Left ventricle myocardium inferior (tissue), 1 donor: ENCODE results near the gene MEF2D. TPM values are rescaled to one million over a fixed set of nuclear protein-coding genes. Genes with fewer than 3 reads are reported as not detected.

Experiments used
- DNase-seq: peaks from one replicate; pipeline ENCODE4 v3.0.0-alpha.2; 2020
- H3K27ac ChIP-seq: fragments of 200-600 bp; replicated peaks from 2 replicates; pipeline ENCODE4 v1.8.0; 2021
- H3K27me3 ChIP-seq: fragments of 200-600 bp; 2 replicates; pipeline ENCODE4 v1.8.0; 2021; ENCODE audit warnings: low read depth
- H3K36me3 ChIP-seq: fragments of 200-600 bp; 2 replicates; pipeline ENCODE4 v1.8.0; 2021
- H3K4me1 ChIP-seq: fragments of 200-600 bp; 2 replicates; pipeline ENCODE4 v1.8.0; 2021
- H3K4me3 ChIP-seq: fragments of 200-600 bp; 2 replicates; pipeline ENCODE4 v1.8.0; 2021; ENCODE audit warnings: mild to moderate bottlenecking, moderate library complexity
- H3K9me3 ChIP-seq: fragments of 200-600 bp; replicated peaks from 2 replicates; pipeline ENCODE4 v1.8.0; 2021
- CTCF ChIP-seq: fragments of 200-600 bp; IDR thresholded peaks from 2 replicates; pipeline ENCODE4 v1.8.0; 2021; ENCODE audit warnings: antibody characterized with exemption, mild to moderate bottlenecking, borderline replicate concordance
- intact Hi-C: fragments of 100-400 bp; cut with micrococcal nuclease; formaldehyde crosslinking; loops from one replicate; pipeline ENCODE4 v1.11.0; 2022
- total RNA-seq: library from RNA; stranded (reverse); fragmentation: NEBNext Ultra II Directional; extraction: Animal tissue kit (Norgen Biotek cat#: 25700); gene quantifications from one replicate; pipeline ENCODE4 v1.2.1, GENCODE V29; 2021
- donor health status: DM: no; HTN: yes; CAD: no; lungs with severe emphysema.

Gene MEF2D
- total RNA-seq, 1 donor from 2014 or later: 96.8 TPM

DNA sequence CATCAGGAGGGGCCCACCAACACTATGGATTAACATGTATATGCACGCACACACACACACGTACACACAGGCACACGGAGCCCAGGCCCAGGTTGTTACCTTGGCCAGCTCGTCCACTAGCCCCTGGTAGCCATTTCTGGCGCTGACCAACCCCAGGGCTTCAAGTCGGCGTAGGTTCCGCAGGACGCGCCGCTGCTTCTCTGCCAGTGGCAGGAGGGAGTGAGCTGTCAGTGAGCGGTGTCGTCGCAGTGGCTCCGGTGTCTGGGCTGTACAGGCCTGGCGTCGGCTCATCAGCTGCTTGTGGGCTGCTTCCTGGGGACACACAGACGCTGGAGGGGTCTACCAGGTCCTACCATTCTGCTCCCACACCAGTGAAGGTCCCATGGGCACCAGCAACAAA lies 29.4 kb upstream of the MEF2D start:
- intact Hi-C loops: no loop called here

DNA sequence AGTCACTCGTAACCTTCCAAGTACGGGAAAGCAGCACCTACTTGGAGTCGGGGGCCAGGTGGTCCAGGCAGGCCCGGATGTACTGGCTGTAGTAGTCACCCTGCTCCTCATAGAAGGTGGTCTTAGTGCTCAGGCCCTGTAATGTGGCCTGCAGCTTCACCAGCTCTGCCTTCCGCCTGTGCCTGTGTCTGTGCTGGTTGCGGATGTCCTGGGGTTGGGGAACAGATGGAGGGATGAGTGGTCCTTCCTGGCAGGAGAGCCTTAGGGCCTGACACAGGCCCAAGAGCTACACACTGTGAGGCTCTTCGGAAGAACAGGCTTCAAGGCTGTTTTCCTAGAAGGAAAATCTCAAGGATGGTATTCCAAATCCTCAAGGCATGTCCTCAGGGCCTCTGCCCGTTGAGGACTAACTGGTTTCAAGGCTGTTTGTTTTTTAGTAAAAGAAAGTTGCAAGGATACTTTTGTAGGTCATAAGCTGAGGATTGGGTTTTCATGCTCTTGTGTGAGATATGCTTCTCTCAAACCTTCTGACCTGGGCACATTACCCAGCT lies 28.4 kb upstream of the MEF2D start:
- TF ChIP-seq CTCF: no peak
- intact Hi-C loops: no loop called here

More for the DNA sequence above, 29.4 kb upstream of the MEF2D start:
- H3K4me1 ChIP-seq: peaks cover 10% of the 10 kb centered on the region
- no peak overlapping the region for H3K27ac ChIP-seq
- H3K36me3 ChIP-seq: no peaks in the 10 kb centered on the region
- H3K9me3 ChIP-seq: no peaks in the 10 kb centered on the region
- no peak for DNase-seq
- no peak for TF ChIP-seq CTCF
- no peaks in the 10 kb centered on the region for H3K27me3 ChIP-seq
- H3K4me3 ChIP-seq: no peak overlapping the region

GRCh38 chr1:156528231-156528630 lies 27.7 kb upstream of the MEF2D start:
- peaks cover 14% of the 10 kb centered on the region for H3K4me1 ChIP-seq
- H3K36me3 ChIP-seq: no peaks in the 10 kb centered on the region
- no peaks in the 10 kb centered on the region for H3K27me3 ChIP-seq
- TF ChIP-seq CTCF: no peak
- no peaks in the 10 kb centered on the region for H3K9me3 ChIP-seq
- no peak overlapping the region for H3K4me3 ChIP-seq
- no peak overlapping the region for H3K27ac ChIP-seq
- no peak for DNase-seq
- intact Hi-C loops: no loop called here

More for the DNA sequence above, 28.4 kb upstream of the MEF2D start:
- Histone ChIP-seq H3K27me3 (no peaks in the 10 kb centered on the region), H3K4me3 (no peak overlapping the region), H3K27ac (no peak overlapping the region), H3K4me1 (peaks cover 14% of the 10 kb centered on the region), H3K36me3 (no peaks in the 10 kb centered on the region), H3K9me3 (no peaks in the 10 kb centered on the region)
- no peak for DNase-seq

GRCh38 chr1:156527584-156527983 lies 27.0 kb upstream of the MEF2D start:
- intact Hi-C loops: no loop called here
- Histone ChIP-seq H3K4me3 (no peak overlapping the region), H3K9me3 (no peaks in the 10 kb centered on the region), H3K4me1 (peaks cover 14% of the 10 kb centered on the region), H3K36me3 (no peaks in the 10 kb centered on the region), H3K27me3 (no peaks in the 10 kb centered on the region), H3K27ac (no peak overlapping the region)
- DNase-seq: no peak
- no peak for TF ChIP-seq CTCF

DNA sequence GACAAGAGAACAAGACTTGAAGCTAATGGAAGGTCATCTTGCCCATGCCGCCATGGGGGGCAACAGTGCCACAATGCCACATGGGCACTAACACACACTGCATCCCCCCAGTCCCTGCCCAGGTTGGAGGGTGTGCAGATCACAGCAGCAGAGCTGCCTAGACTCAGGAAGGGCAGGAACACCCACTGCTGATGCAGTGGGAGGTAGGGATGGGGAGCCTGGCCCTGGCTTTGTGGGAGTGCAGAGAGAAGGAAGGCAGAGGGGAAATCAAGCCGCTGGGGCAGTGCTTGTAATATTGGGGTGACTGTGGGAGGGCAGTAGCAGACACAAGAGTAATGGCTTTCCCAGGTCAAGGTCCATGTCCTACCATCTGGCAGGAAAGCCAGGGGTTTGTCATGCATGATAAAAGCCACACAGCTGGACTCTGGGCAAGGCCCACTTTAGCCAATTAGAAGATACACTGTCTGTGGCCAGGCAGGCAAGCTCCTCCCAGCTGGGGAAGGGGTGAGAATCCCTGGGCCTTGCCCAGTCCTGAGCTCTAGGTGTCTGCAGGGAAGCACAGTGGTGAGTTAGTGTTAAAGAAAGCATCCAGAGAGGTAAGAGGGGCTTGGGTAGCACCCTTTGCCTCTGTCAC lies 25.4 kb upstream of the MEF2D start:
- intact Hi-C loops: no loop called here
- no peak for TF ChIP-seq CTCF
- no peaks in the 10 kb centered on the region for H3K9me3 ChIP-seq
- no peaks in the 10 kb centered on the region for H3K36me3 ChIP-seq
- no peak overlapping the region for H3K27ac ChIP-seq
- H3K27me3 ChIP-seq: no peaks in the 10 kb centered on the region
- no peak for DNase-seq
- H3K4me1 ChIP-seq: peaks cover 14% of the 10 kb centered on the region
- H3K4me3 ChIP-seq: no peak overlapping the region
